Activated T-cell treated with anti-CD3 and anti-CD28 coated beads, Interleukin-2, amount 50 U/mL, for 24 hours (primary cell): Measurements from ENCODE around the gene ESF1.
A peak's percentile ranks its signal among the peaks of the same experiment; 100 is the strongest.

Source experiments
- DNase-seq: peaks from one replicate; pipeline ENCODE4 v3.0.0-alpha.2; 2020
- H3K27ac Mint-ChIP-seq: 2 replicates; pipeline ENCODE4 v1.8.0; 2020; ENCODE audit warnings: mild to moderate bottlenecking, mixed read lengths
- H3K27me3 Mint-ChIP-seq: 2 replicates; pipeline ENCODE4 v1.8.0; 2020; ENCODE audit warnings: mixed read lengths
- H3K36me3 Mint-ChIP-seq: 2 replicates; pipeline ENCODE4 v1.8.0; 2020; ENCODE audit warnings: low read depth, mixed read lengths
- H3K4me1 Mint-ChIP-seq: 2 replicates; pipeline ENCODE4 v1.8.0; 2020; ENCODE audit warnings: low read depth, mixed read lengths
- H3K4me3 Mint-ChIP-seq: 2 replicates; pipeline ENCODE4 v1.8.0; 2020; ENCODE audit warnings: mild to moderate bottlenecking, moderate library complexity, mixed read lengths
- H3K9me3 Mint-ChIP-seq: 2 replicates; pipeline ENCODE4 v1.8.0; 2020; ENCODE audit warnings: mixed read lengths

ESF1 gene

DNA sequence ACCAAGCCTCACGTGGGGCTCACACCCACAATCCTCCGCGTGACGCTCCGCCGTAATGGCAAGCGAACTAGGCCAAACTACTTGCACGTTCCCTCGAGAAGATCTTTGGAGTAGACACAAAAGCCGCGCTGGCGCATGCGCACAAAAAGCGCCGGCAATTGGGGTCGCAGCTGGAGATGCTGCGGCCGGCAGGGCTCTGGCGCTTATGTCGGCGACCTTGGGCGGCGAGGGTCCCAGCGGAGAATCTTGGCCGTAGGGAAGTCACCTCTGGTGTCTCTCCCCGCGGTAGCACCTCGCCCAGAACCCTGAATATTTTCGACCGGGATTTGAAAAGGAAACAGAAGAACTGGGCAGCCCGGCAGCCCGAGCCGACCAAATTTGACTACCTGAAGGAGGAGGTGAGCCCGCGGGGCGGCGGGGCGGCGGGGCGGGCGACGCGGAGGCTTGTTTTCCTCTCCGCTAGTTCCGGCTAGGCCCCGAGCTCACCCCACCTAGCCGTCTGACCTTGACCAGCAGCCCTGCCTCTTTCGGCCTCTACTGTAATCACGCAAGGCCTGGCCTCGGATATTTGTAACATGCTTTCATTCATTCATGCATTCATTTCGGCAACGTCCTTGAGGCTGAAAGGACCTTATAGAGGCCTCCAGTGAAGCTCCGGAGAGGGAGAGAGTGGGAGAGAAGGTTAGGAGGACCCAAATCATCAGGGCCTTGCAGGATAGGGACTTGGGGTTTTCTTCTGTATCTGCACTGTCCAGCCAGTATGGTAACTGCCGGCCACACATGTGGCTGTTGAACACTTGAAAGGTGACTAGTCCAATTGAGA lies at the start of gene ESF1, which contains the start of gene NDUFAF5:
Gene ESF1, minus strand, starts transcription at position 27 of the 823 bp plus-strand sequence. CDS start 1,779 bp downstream, outside the sequence.
Gene NDUFAF5, plus strand, starts transcription at position 136 of the 823 bp plus-strand sequence. Its CDS starts 41 bp downstream, at position 177.
- Mint-ChIP-seq H3K4me1 (peaks cover 53% of the 10 kb centered on the region), H3K36me3 (peaks cover 86% of the 10 kb centered on the region), H3K27ac (peak within 1 kb of the TSS; percentile 96), H3K27me3 (no peaks in the 10 kb centered on the region), H3K4me3 (peak within 1 kb of the TSS; percentile 99), H3K9me3 (no peaks in the 10 kb centered on the region)
- peak; percentile 93 for DNase-seq

- Mint-ChIP-seq H3K36me3 (no peaks in the 10 kb centered on the region), H3K27me3 (peaks cover 23% of the 10 kb centered on the region), H3K27ac (no peak overlapping the region), H3K9me3 (no peaks in the 10 kb centered on the region), H3K4me3 (no peak overlapping the region), H3K4me1 (no peaks in the 10 kb centered on the region)
- no peak for DNase-seq
These were observed 46.8 kb upstream of the ESF1 start for GRCh38 chr20:13831476-13831875.

DNA sequence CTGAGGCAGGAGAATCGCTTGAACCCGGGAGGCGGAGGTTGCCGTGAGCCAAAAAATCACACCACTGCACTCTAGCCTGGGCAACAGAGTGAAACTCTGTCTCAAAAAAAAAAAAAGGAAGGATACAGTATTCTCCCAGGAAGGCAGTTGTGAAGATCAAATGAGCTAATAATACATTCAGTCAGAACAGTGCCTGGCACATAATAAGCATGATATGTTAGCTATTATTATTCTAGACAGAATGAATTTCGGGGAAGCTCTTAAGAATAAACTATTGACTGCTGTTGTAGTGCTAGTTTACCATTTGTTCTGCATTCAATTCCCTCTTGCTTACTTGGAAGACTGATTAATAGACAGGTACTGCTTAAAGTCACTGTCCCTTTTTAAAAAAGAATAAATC lies 40.7 kb upstream of the ESF1 start:
- peaks cover 8% of the 10 kb centered on the region for H3K27me3 Mint-ChIP-seq
- H3K4me1 Mint-ChIP-seq: no peaks in the 10 kb centered on the region
- H3K9me3 Mint-ChIP-seq: no peaks in the 10 kb centered on the region
- no peak overlapping the region for H3K27ac Mint-ChIP-seq
- no peak for DNase-seq
- peaks cover 13% of the 10 kb centered on the region for H3K36me3 Mint-ChIP-seq
- H3K4me3 Mint-ChIP-seq: no peak overlapping the region

DNA sequence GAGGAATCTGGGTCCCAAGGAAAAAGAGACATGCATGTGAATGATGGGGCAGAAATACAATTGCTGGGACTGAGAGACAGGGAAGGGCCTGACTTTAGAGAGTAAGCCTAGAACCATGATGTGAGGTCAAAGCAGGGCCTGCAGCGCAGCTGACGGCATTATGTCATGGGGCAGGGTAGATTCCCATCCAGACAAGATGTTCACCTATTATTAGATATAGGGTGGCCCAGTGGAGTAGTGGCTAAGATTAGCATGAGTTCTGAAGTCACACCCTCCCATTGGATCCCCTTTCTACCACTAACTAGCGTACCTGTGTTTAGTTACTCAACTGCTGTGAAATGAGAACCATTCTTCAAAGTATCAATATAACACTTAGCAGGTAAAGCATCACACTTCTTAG lies 39.7 kb upstream of the ESF1 start:
- H3K9me3 Mint-ChIP-seq: no peaks in the 10 kb centered on the region
- H3K36me3 Mint-ChIP-seq: peaks cover 21% of the 10 kb centered on the region
- H3K27me3 Mint-ChIP-seq: peaks cover 5% of the 10 kb centered on the region
- H3K27ac Mint-ChIP-seq: no peak overlapping the region
- no peak overlapping the region for H3K4me3 Mint-ChIP-seq
- no peak for DNase-seq
- H3K4me1 Mint-ChIP-seq: peaks cover 6% of the 10 kb centered on the region

DNA sequence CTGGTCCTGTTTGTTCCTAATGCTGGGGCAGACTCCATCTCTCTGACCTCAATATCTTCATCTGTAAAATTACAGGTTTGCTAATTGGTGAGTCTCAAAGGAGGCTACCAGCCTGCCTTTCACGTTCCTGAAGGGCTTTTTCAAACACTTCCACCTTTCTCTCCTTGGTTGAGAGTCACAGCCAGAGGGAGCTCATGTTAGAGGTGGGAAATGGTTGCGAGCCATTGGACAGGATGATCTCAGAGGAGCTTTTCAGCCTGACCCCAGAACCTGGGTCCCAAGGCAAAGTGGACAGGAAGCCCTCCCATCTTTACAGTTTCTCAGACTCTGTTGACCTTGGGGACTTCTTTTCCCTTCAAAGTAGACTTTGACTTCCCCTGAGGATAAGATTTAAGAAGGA lies 37.7 kb upstream of the ESF1 start:
- Mint-ChIP-seq H3K4me3 (no peak overlapping the region), H3K36me3 (peaks cover 36% of the 10 kb centered on the region), H3K27ac (peak overlapping the region; percentile 14), H3K4me1 (peaks cover 19% of the 10 kb centered on the region), H3K27me3 (peaks cover 5% of the 10 kb centered on the region), H3K9me3 (no peaks in the 10 kb centered on the region)
- no peak for DNase-seq

DNA sequence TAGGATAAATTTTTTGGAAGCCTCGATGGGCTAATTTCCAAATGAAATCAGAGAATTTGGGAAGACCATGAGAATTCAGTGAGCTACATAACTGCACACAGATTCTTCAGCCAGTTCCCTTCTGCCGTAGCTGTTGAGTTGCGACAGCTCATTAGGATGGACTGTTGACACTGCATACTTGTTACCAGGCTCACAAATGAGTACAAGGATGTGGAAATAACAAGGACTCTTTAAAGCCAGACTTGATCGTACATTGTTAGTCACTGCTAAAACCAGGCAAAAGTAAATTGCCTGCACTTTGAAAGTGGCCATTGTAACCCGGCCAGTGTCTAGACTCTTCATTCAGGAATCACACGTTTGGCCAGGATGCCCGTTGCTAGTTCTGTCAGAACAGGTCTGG lies 37.2 kb upstream of the ESF1 start:
- Mint-ChIP-seq H3K4me3 (no peak overlapping the region), H3K9me3 (no peaks in the 10 kb centered on the region), H3K36me3 (peaks cover 42% of the 10 kb centered on the region), H3K4me1 (peaks cover 24% of the 10 kb centered on the region), H3K27me3 (peaks cover 1% of the 10 kb centered on the region), H3K27ac (no peak overlapping the region)
- no peak for DNase-seq

GRCh38 chr20:13819885-13820645 lies 35.3 kb upstream of the ESF1 start:
- Mint-ChIP-seq H3K4me1 (peaks cover 38% of the 10 kb centered on the region), H3K36me3 (peaks cover 58% of the 10 kb centered on the region)
- DNase-seq: peak; percentile 36

DNA sequence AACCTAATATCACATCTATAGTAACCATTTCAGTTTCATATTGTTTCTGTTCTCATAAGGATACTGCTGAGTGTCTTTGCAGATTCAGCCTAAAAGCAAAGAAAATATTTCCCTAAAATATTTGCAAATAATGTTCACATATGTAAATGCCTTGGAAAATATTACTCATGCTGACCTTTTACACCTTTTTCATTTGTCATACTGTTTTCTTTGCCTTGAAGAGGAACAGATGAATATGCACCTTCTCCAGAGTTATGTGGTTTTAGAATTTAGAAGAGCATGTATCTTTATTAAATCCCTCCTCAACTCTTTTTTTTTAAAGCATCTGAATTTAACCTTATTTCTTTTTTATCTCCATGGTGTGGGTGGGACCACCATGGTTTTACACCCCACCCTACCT lies 32.6 kb upstream of the ESF1 start:
- H3K36me3 Mint-ChIP-seq: peaks cover 76% of the 10 kb centered on the region
- DNase-seq: no peak
- H3K4me3 Mint-ChIP-seq: peak overlapping the region; percentile 46
- no peaks in the 10 kb centered on the region for H3K9me3 Mint-ChIP-seq
- peak overlapping the region; percentile 97 for H3K27ac Mint-ChIP-seq
- H3K4me1 Mint-ChIP-seq: peaks cover 43% of the 10 kb centered on the region
- no peaks in the 10 kb centered on the region for H3K27me3 Mint-ChIP-seq

More at GRCh38 chr20:13819885-13820645, 35.3 kb upstream of the ESF1 start:
- Mint-ChIP-seq H3K4me3 (no peak overlapping the region), H3K27me3 (no peaks in the 10 kb centered on the region), H3K9me3 (no peaks in the 10 kb centered on the region), H3K27ac (no peak overlapping the region)

DNA sequence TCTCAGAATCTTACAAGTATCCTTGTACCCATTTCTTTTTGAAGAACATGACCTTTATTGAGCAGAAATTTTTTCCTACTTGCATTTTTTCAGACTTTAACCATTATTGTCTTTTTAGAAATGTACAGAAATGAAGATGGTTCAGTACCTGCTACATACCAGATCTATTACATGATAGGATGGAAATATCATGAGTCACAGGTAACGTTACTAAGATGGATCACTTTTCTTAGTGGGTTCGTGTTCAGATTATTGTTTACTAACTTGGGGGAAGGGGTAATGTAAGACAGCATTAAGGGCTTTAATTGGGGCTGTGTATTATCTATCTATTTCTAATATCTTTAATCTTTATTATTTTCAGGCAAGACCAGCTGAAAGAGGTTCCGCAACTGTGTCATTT lies 32.0 kb upstream of the ESF1 start:
- peaks cover 49% of the 10 kb centered on the region for H3K4me1 Mint-ChIP-seq
- H3K4me3 Mint-ChIP-seq: peak overlapping the region; percentile 45
- H3K27ac Mint-ChIP-seq: peak overlapping the region; percentile 95
- DNase-seq: no peak
- peaks cover 75% of the 10 kb centered on the region for H3K36me3 Mint-ChIP-seq
- H3K27me3 Mint-ChIP-seq: no peaks in the 10 kb centered on the region
- no peaks in the 10 kb centered on the region for H3K9me3 Mint-ChIP-seq

GRCh38 chr20:13814672-13815071 lies 30.0 kb upstream of the ESF1 start:
- no peaks in the 10 kb centered on the region for H3K9me3 Mint-ChIP-seq
- H3K27me3 Mint-ChIP-seq: no peaks in the 10 kb centered on the region
- peaks cover 56% of the 10 kb centered on the region for H3K36me3 Mint-ChIP-seq
- no peak for DNase-seq
- peaks cover 45% of the 10 kb centered on the region for H3K4me1 Mint-ChIP-seq
- H3K27ac Mint-ChIP-seq: peak overlapping the region; percentile 77
- no peak overlapping the region for H3K4me3 Mint-ChIP-seq

GRCh38 chr20:13813910-13814309 lies 29.2 kb upstream of the ESF1 start:
- peaks cover 54% of the 10 kb centered on the region for H3K36me3 Mint-ChIP-seq

GRCh38 chr20:13810446-13810845 lies 25.7 kb upstream of the ESF1 start:
- DNase-seq: no peak
- Mint-ChIP-seq H3K36me3 (peaks cover 34% of the 10 kb centered on the region), H3K9me3 (no peaks in the 10 kb centered on the region), H3K4me3 (no peak overlapping the region), H3K4me1 (peaks cover 14% of the 10 kb centered on the region), H3K27me3 (no peaks in the 10 kb centered on the region), H3K27ac (no peak overlapping the region)

More at GRCh38 chr20:13813910-13814309, 29.2 kb upstream of the ESF1 start:
- Mint-ChIP-seq H3K27ac (peak overlapping the region; percentile 69), H3K4me1 (peaks cover 43% of the 10 kb centered on the region), H3K9me3 (no peaks in the 10 kb centered on the region), H3K27me3 (no peaks in the 10 kb centered on the region), H3K4me3 (no peak overlapping the region)
- DNase-seq: no peak

- no peak for DNase-seq
- Mint-ChIP-seq H3K9me3 (no peaks in the 10 kb centered on the region), H3K27me3 (no peaks in the 10 kb centered on the region)
These were observed 25.1 kb upstream of the ESF1 start for GRCh38 chr20:13809855-13810254.

DNA sequence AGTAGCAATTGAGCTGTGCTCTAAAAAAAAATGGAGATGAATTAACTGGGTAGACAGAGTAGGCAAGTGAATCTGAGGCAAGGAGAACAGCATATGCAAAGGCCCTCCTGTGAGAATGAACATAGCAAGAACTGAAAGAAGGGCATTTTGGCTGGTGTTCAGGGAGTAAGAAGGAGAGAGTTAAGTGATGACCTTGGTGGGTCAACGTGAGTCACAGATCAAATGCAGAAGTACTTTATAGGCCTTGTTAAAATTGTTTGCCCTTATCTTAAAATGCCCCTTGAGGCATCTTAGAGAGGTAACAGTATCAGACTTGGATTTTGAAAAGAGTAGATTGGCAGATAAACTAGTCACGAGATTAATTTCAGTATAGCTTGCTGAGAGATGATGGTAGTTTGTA lies 24.7 kb upstream of the ESF1 start:
- H3K36me3 Mint-ChIP-seq: peaks cover 32% of the 10 kb centered on the region
- DNase-seq: no peak
- no peaks in the 10 kb centered on the region for H3K9me3 Mint-ChIP-seq
- H3K4me1 Mint-ChIP-seq: peaks cover 10% of the 10 kb centered on the region
- H3K4me3 Mint-ChIP-seq: no peak overlapping the region
- no peak overlapping the region for H3K27ac Mint-ChIP-seq
- no peaks in the 10 kb centered on the region for H3K27me3 Mint-ChIP-seq

More at GRCh38 chr20:13809855-13810254, 25.1 kb upstream of the ESF1 start:
- H3K4me1 Mint-ChIP-seq: peaks cover 10% of the 10 kb centered on the region
- H3K4me3 Mint-ChIP-seq: no peak overlapping the region
- no peak overlapping the region for H3K27ac Mint-ChIP-seq
- peaks cover 32% of the 10 kb centered on the region for H3K36me3 Mint-ChIP-seq

- peaks cover 88% of the 10 kb centered on the region for H3K36me3 Mint-ChIP-seq
- no peaks in the 10 kb centered on the region for H3K9me3 Mint-ChIP-seq
- H3K4me1 Mint-ChIP-seq: no peaks in the 10 kb centered on the region
- peak overlapping the region; percentile 16 for H3K27ac Mint-ChIP-seq
- H3K4me3 Mint-ChIP-seq: no peak overlapping the region
- no peak for DNase-seq
- no peaks in the 10 kb centered on the region for H3K27me3 Mint-ChIP-seq
These were observed 16.0 kb upstream of the ESF1 start for GRCh38 chr20:13800728-13801134.
